ENCODE data around the gene NDUFAF5. TPM values are rescaled to one million over a fixed set of nuclear protein-coding genes. Genes with fewer than 3 reads are reported as not detected.

The NDUFAF5 gene
- total RNA-seq, 1 donor = 16.0 TPM

DNA sequence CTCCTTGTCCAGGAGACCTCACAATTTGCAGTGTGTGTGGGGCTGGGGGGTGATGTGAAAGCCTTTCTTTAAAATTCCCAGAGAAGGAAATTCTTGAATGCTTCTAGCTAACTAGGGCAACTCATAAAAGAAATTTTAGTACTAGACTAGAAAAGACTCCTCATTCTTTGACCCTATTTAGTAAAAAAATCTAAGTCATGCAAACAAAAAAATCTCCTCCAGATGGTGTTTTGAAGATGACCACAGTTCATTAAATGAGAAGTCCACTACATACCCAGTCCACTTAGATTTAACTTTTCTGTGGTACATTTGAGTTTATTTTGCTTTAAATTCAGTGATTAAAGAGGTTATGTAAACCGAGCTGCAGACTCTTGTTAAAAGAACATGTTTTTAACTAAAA is 67.5 kb downstream of the NDUFAF5 start:
- no peak overlapping the region for H3K4me3 ChIP-seq (ENCODE audit: low read depth, low read length)
- TF ChIP-seq, protein P1, sequence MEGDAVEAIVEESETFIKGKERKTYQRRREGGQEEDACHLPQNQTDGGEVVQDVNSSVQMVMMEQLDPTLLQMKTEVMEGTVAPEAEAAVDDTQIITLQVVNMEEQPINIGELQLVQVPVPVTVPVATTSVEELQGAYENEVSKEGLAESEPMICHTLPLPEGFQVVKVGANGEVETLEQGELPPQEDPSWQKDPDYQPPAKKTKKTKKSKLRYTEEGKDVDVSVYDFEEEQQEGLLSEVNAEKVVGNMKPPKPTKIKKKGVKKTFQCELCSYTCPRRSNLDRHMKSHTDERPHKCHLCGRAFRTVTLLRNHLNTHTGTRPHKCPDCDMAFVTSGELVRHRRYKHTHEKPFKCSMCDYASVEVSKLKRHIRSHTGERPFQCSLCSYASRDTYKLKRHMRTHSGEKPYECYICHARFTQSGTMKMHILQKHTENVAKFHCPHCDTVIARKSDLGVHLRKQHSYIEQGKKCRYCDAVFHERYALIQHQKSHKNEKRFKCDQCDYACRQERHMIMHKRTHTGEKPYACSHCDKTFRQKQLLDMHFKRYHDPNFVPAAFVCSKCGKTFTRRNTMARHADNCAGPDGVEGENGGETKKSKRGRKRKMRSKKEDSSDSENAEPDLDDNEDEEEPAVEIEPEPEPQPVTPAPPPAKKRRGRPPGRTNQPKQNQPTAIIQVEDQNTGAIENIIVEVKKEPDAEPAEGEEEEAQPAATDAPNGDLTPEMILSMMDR (IDR thresholded peaks at IDR 0.05; ENCODE audit: insufficient read depth, low read depth, low read length) = no peak
- DNase-seq (ENCODE audit: low read depth) = peak; percentile 9

DNA sequence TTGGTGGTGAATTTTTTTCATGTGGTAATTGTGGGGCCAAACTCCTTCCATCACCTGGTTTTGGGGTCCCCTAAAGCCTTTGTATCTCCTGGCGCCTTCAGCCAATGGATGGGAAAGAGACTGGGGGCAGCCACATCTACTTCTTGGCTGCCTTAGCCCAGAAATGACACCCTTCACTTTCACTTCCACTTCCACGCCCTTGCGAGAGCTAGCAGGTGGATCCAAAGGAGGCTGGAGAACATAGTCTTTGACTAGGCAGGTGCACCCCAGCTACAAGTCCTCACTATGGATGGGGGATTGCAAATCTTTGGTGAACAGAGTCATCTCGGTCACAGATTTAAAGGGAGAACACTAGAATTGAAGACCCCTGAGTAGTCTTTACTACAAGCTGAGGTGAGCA is 70.8 kb downstream of the NDUFAF5 start:
- no peak for DNase-seq (ENCODE audit: low read depth)
- H3K4me3 ChIP-seq (ENCODE audit: low read depth, low read length) = no peak overlapping the region
- TF ChIP-seq, protein P1 (IDR thresholded peaks at IDR 0.05; ENCODE audit: insufficient read depth, low read depth, low read length) = no peak

DNA sequence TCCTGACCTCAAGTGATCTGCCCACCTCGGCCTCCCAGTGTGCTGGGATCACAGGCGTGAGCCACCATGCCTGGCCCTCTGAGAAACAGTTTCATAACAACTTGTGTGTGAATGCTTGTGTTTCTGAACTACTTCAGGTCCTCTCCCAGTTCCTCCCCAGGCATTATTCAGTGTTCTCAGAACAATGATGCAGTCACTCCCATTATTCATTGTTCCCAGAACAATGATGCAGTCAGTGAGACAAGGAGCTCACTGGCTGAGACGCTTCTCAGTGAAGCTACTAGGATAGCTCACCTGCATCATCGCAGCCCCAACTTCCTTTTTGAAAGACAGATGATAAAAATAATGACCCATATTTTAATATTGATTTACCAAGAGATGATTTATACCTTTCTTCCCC is 71.5 kb downstream of the NDUFAF5 start:
- H3K4me3 ChIP-seq (ENCODE audit: low read depth, low read length) = no peak overlapping the region
- TF ChIP-seq, protein P1 (IDR thresholded peaks at IDR 0.05; ENCODE audit: insufficient read depth, low read depth, low read length) = no peak
- no peak for DNase-seq (ENCODE audit: low read depth)

DNA sequence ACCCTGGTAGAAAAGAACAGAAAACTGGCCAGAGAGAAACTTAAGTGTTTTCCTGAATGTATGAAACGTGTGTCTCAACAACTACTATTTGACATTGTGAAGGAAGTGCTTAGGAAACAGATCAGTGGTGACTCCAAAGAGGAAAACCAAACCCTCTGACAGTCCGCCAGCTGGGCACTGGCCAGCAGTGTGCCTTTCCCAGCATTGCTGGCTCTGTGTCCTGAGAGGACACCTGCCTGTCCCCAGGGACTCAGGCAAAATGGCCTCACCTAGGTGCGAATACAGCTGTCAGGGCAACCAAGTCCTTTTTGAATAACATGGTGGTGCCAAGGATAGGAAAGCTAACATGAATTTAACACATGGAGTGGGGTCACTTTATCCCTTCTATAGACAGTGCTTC is 72.5 kb downstream of the NDUFAF5 start:
- TF ChIP-seq, protein P1 (IDR thresholded peaks at IDR 0.05; ENCODE audit: insufficient read depth, low read depth, low read length) = no peak
- H3K4me3 ChIP-seq (ENCODE audit: low read depth, low read length) = no peak overlapping the region
- DNase-seq (ENCODE audit: low read depth) = no peak

DNA sequence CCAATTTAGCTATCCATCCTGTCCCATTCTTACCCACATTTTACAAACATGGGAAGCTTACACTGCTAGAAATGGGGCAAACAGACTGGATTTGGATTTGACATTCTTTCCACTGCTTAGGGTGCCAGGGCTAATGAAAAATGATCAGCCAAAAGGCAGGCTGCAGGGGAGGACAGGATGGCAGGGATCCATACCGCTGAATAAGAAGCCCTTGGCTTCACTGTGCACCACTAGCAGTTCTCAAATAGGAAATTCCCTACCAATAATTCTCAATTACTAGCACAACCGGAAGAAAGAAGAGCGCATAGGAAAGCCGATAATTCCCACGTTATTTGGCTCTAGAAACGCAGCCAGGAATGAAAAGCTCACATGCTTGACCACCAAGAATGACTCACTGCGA is 73.1 kb downstream of the NDUFAF5 start:
- H3K4me3 ChIP-seq (ENCODE audit: low read depth, low read length) = no peak overlapping the region
- TF ChIP-seq, protein P1 (IDR thresholded peaks at IDR 0.05; ENCODE audit: insufficient read depth, low read depth, low read length) = no peak
- no peak for DNase-seq (ENCODE audit: low read depth)

DNA sequence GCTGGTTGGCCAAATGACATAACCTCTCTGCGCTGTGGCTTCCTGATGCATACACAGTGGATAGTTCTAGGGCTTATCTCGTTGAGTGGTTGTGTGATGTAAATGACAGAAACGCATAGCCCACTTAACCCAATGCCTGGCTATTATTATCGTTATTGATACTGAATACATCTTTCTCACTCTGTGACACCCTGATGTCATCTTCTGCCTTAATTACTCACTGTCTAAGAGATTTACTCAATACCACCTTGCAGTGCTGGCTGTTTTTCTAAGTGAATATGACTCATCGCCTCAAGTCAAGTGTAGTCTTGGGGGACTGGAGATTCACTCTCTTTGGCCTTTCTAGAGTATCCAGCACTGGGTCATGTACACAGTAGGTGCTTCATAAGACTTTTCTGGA is 73.6 kb downstream of the NDUFAF5 start:
- no peak for DNase-seq (ENCODE audit: low read depth)
- TF ChIP-seq, protein P1 (IDR thresholded peaks at IDR 0.05; ENCODE audit: insufficient read depth, low read depth, low read length) = no peak
- H3K4me3 ChIP-seq (ENCODE audit: low read depth, low read length) = no peak overlapping the region

DNA sequence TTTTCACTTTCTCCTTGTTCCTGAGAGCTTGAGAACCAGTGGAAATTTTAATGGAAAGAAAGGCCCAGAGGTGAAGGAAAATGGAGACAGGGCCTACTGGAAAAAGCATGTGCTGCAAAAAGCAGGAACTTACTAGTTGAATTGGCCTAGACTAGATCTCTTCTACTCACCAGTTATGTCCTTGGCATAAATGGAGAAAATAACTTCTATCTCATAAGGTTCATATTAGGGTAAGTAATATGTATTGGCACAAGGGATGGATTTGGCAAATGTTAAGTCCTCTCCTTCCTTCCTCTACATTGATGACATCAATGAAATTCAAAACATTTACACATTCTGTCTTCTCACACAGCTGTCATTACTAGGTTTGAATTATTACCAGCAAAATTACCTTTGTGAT is 74.0 kb downstream of the NDUFAF5 start:
- H3K4me3 ChIP-seq (ENCODE audit: low read depth, low read length) = no peak overlapping the region
- DNase-seq (ENCODE audit: low read depth) = no peak
- TF ChIP-seq, protein P1 (IDR thresholded peaks at IDR 0.05; ENCODE audit: insufficient read depth, low read depth, low read length) = no peak

Measured in fibroblast of villous mesenchyme (primary cell).